GM23248 (cell line): ENCODE data around the gene SNAPC4.

Experiments used
- EZH2 ChIP-seq: fragments of 200-600 bp; sonication (generic); IDR thresholded peaks from 2 replicates; pipeline ENCODE4 v1.6.1; 2018; ENCODE audit warnings: antibody characterized with exemption, mild to moderate bottlenecking; ENCODE audit not compliant: insufficient read depth, poor library complexity, severe bottlenecking
- EZH2phosphoT487 ChIP-seq: fragments of 200-600 bp; sonication (generic); IDR thresholded peaks from 2 replicates; pipeline ENCODE4 v1.6.1; 2018; ENCODE audit warnings: antibody characterized with exemption, moderate library complexity, mild to moderate bottlenecking, low read depth; ENCODE audit not compliant: insufficient read depth

DNA sequence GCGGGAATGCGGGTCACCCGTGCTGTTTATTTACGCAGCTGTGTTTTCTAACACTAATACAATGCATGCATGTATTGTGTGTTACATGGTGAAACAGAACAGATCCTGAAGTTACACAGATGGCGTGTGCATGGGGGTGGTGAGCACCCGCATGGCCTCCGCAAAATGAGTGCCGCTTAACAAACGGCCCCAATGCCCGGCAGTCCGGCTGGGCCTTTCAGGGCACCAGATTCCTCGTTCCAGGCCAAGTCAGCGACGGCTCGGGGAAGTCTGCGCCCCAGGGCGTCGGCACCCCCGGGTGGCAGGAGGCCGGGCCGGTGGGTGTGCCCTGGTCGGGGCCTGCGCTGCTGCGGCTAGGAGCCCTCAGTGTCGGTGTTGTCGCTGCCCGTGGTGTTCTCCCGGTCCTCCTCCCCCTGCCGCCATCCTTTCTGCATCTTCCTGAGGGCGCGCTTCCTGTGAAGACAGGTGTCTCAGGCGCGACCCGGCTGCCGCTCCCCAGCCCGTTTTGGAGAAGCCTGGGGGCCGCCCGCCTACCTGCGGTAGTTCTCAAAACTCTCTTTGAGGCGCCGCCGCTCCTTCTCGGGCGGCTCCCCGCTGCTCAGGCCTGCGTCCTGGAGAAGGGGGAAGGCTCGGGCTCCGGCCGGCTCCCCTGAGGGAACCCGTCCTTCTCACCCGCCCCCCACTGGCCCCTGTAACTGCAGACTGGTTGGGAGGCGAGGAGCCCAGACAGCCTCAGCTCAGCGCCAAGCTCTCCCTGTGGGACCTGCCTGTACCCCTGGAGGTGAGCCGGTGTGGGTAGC is 35.8 kb downstream of the SNAPC4 start:
- no peak for TF ChIP-seq EZH2
- no peak for TF ChIP-seq EZH2phosphoT487
